Erythroblast (primary cell): ENCODE measurements around the gene CCNY.

ENCODE experiments used
- GATA1 ChIP-seq: IDR thresholded peaks from 2 replicates; pipeline ENCODE4 v1.6.1; 2011; ENCODE audit warnings: low read depth, mild to moderate bottlenecking, control low read depth, low read length, moderate library complexity
- POLR2A ChIP-seq: IDR thresholded peaks from 2 replicates; pipeline ENCODE4 v1.6.1; 2011; ENCODE audit warnings: mild to moderate bottlenecking, low read length

GRCh38 chr10:35372329-35372728 lies 36.0 kb downstream of the CCNY start:
- TF ChIP-seq POLR2A (no peak), GATA1 (no peak)
